HG02763 (cell line): ENCODE data around the gene TMEM132A.
"Not testable (repeated sequence)": the region's sequence is repeated elsewhere in the genome, so short reads cannot be mapped to it uniquely, and the experiment has no call there.

ENCODE experiments used
- ATAC-seq: cut with Tn5 transposase; IDR thresholded peaks from one replicate; pipeline ENCODE4 v1.9.1; 2021; ENCODE audit warnings: mild to moderate bottlenecking, moderate library complexity; ENCODE audit not compliant: unreplicated experiment

TMEM132A gene

GRCh38 chr11:60952742-60953170 lies 28.5 kb downstream of the TMEM132A start:
- ATAC-seq = peak; percentile 4

GRCh38 chr11:60953781-60954180 lies 29.5 kb downstream of the TMEM132A start:
- no peak for ATAC-seq

DNA sequence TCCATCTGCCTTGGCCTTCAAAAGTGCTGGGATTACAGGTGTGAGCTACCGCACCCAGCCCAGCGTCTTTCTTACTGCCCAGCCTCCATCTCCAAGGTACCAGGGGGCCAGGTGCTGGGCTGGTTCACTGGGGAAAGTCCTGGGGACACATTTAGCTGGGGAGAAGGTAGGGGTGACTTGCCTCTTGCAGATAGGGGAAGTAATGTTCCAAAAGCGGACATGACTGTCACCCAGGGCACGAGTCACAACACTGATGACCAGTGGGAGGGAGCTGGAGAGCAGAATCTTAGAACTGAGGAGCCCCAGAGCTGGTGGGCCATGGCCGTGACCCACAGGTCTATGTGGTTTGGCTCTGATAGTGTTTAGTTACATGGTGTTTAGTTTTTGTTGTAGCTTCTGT lies 30.2 kb downstream of the TMEM132A start:
- no peak for ATAC-seq

GRCh38 chr11:60955571-60955970 lies 31.3 kb downstream of the TMEM132A start:
- ATAC-seq = no peak

- ATAC-seq = no peak
Measured at GRCh38 chr11:60957188-60957587, 32.9 kb downstream of the TMEM132A start.

GRCh38 chr11:60959431-60959830 lies 35.2 kb downstream of the TMEM132A start:
- no peak for ATAC-seq

DNA sequence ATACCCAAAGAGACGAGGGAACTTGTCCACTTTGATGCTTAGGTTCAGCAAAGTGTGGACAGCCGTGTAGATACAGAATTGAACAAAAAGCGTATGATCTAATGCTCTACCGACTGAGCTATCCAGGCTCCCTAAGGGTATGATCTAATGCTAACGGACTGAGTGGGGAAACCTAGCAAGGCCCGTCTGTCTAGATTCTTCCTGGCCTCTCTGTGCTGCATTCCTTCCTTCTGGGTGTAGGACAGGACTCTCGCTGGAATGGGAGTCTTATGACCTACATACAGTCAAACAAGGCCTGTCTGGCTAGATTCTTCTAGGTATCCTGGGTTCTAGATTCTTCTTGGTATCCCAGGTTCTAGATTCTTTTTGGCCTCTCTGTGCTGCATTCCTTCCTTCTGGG lies 36.1 kb downstream of the TMEM132A start:
- no peak for ATAC-seq

GRCh38 chr11:60964801-60965200 lies 40.5 kb downstream of the TMEM132A start:
- ATAC-seq = no peak

- no peak for ATAC-seq
Measured at GRCh38 chr11:60966890-60967289, 42.6 kb downstream of the TMEM132A start.

- ATAC-seq = no peak
Measured at GRCh38 chr11:60968223-60968622, 44.0 kb downstream of the TMEM132A start.

DNA sequence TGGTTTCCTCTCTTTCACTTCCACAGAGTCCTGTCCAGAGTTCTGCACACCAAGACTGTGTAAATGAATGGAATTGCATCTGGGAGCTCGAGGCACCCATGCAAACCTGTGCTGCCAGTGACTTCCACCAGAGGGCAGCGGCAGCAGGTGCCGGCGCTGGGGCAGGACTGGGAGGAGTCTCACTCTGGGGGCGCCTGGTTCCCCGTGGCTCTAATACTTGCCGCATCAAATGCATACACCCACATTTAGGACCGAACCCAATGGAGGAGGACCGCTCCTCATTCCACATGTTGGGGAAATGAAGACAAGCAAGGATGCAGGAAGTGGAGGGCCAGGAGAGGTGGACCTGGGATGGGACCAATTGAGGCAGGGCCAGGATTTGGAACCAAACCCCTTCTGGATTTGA lies 46.1 kb downstream of the TMEM132A start:
- ATAC-seq = no peak

GRCh38 chr11:60970890-60971289 lies 46.6 kb downstream of the TMEM132A start:
- no peak for ATAC-seq

DNA sequence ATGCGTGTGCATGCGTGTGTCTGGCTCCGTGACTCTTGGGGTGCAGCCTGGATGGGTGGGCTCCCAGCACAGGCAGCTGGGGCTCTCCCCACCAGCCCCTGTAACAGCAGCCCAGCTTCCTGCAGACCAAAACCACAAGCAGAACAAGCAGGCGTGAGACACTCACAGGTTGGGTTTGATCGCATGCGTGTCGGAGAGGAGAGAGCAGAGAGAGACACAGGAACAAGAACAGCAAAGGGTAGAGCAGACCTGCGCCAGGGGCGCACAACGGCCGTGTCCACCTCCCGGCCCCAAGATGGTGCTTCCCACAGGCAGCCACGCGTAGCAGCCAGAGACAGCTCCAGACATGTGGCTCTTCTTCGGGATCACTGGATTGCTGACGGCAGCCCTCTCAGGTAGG lies 47.3 kb downstream of the TMEM132A start, which contains the start of gene CD6:
Gene CD6, plus strand, starts transcription at position 161 of the 400 bp plus-strand sequence. Its CDS starts 186 bp downstream, at position 347.
- ATAC-seq = no peak

GRCh38 chr11:60972182-60973030 lies 48.1 kb downstream of the TMEM132A start:
- ATAC-seq = no peak

DNA sequence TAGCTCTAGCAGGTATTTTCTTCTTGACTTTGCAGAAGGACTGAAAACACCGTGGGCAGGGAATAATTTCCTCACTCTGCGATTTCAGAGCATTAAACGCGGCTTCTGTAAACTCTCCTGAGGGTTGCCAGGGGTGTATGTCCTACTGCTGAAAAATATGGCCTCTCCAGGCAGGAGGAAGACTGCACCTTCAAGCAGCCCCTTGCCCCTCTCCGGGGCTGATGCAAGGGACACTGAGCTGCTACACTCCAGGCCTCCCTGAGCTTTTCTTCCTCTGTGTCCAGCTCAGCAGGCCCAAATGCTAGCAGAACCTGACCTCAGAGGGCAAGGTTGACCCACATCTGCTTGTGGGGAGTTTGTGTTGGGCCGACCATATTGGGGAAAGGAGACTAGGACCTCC lies 49.4 kb downstream of the TMEM132A start:
- ATAC-seq = no peak

- not testable (repeated sequence) for ATAC-seq
Measured at GRCh38 chr11:60974316-60974715, 50.1 kb downstream of the TMEM132A start.

GRCh38 chr11:60974726-60975125 lies 50.5 kb downstream of the TMEM132A start:
- no peak for ATAC-seq

GRCh38 chr11:60977224-60977623 lies 53.0 kb downstream of the TMEM132A start:
- no peak for ATAC-seq

DNA sequence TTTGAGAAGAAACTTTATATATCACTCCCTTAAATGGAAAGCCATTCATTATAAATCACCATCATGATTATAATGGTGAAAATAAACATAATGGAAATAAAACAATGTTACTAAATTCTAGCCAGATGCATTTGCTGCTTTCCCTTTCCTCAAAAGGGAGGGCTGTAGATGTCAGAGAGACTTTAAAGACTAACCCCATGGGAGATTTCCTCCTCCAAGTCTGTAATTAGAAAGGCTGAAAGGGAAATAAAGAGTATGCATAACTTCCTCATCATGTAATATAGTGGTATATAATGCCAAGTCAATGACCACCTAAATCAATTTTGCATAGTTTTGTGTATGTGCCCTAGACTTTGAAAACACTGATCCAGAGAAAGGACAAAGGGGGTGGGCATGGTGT lies 53.6 kb downstream of the TMEM132A start:
- no peak for ATAC-seq

GRCh38 chr11:60978546-60979380 lies 54.5 kb downstream of the TMEM132A start:
- ATAC-seq = no peak

DNA sequence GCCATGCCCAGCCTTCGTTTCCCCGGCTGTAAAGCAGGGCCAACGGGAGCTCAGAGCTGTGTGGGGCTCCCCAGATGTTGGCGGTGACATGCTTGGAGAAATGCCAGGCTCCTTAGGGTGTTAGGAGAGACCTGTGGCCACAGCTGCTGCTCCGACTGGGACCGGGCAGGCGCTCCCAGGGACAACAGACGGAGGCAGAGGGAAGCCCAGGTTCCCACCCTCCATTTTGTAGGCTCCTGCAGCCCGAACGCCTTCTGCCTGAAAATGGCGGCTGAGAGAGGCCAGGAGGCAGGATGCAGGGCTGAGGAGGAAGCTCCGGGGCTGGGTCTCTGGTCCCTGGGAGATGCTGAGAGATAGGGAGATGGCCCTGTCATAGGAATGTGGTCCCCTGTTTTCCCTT lies 57.3 kb downstream of the TMEM132A start:
- no peak for ATAC-seq

GRCh38 chr11:60982184-60982583 lies 57.9 kb downstream of the TMEM132A start:
- no peak for ATAC-seq
